PC-9 (cell line): Measurements from ENCODE around the gene APC.

Experiments
- EZH2 ChIP-seq: fragments of 200-600 bp; sonication (generic); IDR thresholded peaks from 2 replicates; pipeline ENCODE4 v1.8.0; 2017; ENCODE audit warnings: antibody characterized with exemption, low read depth
- TF ChIP-seq, protein P1 (sequence below): fragments of 200-600 bp; sonication (generic); conservative IDR thresholded peaks from 2 replicates; pipeline ENCODE4 v1.6.1; 2017; ENCODE audit warnings: mixed run types, antibody characterized with exemption, mild to moderate bottlenecking, moderate library complexity

DNA sequence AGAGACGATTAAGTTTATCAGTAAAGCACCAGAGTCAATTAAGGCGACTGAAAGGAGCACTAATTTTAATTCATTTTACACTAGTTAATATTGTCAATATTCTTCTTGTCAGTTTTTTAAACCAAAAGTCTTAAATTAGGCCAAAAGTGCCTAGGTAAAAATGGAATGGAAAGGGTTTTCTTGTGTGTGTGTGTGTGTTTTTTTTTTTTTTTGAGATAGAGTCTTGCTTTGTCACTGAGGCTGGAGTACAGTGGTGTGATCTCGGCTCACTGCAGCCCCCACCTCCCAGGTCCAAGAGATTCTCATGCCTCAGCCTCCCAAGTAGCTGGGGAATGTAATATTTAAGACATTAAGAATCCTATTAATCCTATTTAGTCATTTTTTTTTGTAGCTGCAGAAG lies 3.1 kb upstream of the APC start:
- TF ChIP-seq, protein P1, sequence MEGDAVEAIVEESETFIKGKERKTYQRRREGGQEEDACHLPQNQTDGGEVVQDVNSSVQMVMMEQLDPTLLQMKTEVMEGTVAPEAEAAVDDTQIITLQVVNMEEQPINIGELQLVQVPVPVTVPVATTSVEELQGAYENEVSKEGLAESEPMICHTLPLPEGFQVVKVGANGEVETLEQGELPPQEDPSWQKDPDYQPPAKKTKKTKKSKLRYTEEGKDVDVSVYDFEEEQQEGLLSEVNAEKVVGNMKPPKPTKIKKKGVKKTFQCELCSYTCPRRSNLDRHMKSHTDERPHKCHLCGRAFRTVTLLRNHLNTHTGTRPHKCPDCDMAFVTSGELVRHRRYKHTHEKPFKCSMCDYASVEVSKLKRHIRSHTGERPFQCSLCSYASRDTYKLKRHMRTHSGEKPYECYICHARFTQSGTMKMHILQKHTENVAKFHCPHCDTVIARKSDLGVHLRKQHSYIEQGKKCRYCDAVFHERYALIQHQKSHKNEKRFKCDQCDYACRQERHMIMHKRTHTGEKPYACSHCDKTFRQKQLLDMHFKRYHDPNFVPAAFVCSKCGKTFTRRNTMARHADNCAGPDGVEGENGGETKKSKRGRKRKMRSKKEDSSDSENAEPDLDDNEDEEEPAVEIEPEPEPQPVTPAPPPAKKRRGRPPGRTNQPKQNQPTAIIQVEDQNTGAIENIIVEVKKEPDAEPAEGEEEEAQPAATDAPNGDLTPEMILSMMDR = no peak
- no peak for TF ChIP-seq EZH2
